GM13976 (cell line): Measurements from ENCODE around the gene RPL11.

Experiments
- DNase-seq: peaks from one replicate; pipeline ENCODE4 v3.0.0; 2012; ENCODE audit warnings: low spot score
- in situ Hi-C: fragments of 300-500 bp; cut with MboI; formaldehyde crosslinking; loops from one replicate; pipeline ENCODE4 v1.12.0; 2022; ENCODE audit warnings: low sequenced_read_pairs, mixed read lengths, inconsistent platforms; ENCODE audit not compliant: unreplicated experiment
- TF ChIP-seq, protein P1 (sequence below): IDR thresholded peaks from 2 replicates; pipeline ENCODE4 v1.5.1; 2012; ENCODE audit warnings: borderline replicate concordance, mild to moderate bottlenecking; ENCODE audit not compliant: insufficient read depth; ENCODE audit errors: extremely low read depth, missing control alignments, control extremely low read depth

RPL11 gene

DNA sequence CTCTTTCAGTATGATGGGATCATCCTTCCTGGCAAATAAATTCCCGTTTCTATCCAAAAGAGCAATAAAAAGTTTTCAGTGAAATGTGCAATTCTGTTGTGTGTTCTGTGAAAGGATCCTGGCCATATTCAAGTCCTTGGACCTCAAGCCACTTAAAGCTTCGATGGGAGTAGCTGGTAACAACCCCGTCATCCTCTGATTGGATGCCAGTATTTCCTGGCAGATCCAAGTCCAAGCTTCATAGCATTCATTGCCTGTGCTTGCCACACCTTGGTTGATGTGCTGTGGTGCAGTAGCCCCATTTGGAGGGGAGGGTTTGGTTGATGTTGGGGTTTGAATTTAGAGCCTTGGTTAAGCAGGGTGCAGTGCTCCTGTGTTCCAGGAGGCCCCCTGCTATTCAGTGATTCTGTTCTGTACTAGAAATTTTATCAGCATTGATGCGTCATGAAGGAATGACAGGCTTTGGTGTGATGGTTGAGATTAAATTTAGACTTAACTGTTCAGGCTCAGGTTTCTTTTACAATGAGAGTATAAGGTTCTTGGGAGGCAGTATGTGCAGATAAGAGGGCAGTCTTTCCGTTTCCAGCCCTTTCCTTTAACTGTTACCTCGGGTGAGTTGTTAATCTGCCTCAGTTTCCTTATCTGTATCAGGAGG, 4.9 kb downstream of the RPL11 start:
- TF ChIP-seq, protein P1, sequence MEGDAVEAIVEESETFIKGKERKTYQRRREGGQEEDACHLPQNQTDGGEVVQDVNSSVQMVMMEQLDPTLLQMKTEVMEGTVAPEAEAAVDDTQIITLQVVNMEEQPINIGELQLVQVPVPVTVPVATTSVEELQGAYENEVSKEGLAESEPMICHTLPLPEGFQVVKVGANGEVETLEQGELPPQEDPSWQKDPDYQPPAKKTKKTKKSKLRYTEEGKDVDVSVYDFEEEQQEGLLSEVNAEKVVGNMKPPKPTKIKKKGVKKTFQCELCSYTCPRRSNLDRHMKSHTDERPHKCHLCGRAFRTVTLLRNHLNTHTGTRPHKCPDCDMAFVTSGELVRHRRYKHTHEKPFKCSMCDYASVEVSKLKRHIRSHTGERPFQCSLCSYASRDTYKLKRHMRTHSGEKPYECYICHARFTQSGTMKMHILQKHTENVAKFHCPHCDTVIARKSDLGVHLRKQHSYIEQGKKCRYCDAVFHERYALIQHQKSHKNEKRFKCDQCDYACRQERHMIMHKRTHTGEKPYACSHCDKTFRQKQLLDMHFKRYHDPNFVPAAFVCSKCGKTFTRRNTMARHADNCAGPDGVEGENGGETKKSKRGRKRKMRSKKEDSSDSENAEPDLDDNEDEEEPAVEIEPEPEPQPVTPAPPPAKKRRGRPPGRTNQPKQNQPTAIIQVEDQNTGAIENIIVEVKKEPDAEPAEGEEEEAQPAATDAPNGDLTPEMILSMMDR, result no peak
- in situ Hi-C loops, result loop anchor here (10.0 kb wide), 1 partner anchor 48 kb away; the partner anchor contains the start of gene ELOA
- no peak for DNase-seq

GRCh38 chr1:23698466-23698865, 6.9 kb downstream of the RPL11 start:
- TF ChIP-seq, protein P1, result no peak
- in situ Hi-C loops, result loop anchor here (10.0 kb wide), 1 partner anchor 46 kb away; the partner anchor contains the start of gene ELOA
- no peak for DNase-seq

DNA sequence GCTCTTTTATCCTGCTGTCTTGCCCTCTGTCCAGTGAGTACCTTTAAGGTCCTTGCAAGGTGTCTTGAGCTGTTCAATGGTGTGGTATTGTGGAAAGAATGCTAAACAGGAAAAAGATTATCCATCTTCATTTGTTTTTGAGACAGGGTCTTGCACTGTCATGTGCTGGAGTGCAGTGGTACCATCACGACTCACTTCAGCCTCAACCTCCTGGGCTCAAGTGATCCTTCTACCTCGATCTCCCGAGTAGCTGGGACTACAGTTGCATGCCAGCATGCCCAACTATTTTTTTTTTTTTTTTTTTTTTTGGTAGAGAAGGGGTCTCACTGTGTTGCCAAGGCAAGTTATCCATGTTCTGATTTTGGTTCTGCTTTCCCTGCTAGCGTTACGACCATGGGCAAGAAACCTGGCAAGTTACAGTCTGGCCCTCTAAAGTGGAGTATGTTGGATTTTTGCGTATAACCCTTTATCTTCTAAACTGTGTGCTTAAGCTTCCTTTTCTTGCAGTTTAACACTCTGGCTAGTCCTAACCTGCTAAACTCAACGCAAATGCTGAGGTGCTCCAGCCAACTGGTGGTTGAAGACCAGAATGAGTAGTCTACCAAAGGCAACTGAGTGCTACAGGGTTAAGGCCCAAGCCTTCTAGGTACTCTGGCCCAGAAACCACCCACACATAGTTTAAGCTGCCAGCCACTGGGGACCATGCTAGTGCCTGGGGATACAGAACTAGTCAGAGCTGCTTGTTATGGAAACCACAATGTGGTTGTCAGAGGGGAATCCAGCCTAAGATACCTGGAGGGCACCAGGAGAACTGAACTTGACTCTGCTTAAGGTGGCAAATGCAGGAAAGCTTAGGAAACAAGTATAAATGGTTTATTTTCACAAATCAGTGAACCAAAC, 7.9 kb downstream of the RPL11 start:
- in situ Hi-C loops, result loop anchor here (10.0 kb wide), 1 partner anchor 45 kb away; the partner anchor contains the start of gene ELOA
- DNase-seq, result no peak

GRCh38 chr1:23701310-23701709, 9.7 kb downstream of the RPL11 start:
- in situ Hi-C loops, result no loop called here
- TF ChIP-seq, protein P1, result no peak

More for the DNA sequence above, 7.9 kb downstream of the RPL11 start:
- TF ChIP-seq, protein P1, result no peak

GRCh38 chr1:23701996-23702395, 10.4 kb downstream of the RPL11 start:
- TF ChIP-seq, protein P1, result no peak
- in situ Hi-C loops, result no loop called here
- no peak for DNase-seq

More at GRCh38 chr1:23701310-23701709, 9.7 kb downstream of the RPL11 start:
- no peak for DNase-seq

GRCh38 chr1:23704834-23705495, 13.4 kb downstream of the RPL11 start:
- in situ Hi-C loops, result no loop called here
- TF ChIP-seq, protein P1, result no peak
- DNase-seq, result no peak
